ENCODE results near the gene USH1C.

USH1C gene

GRCh38 chr11:17522655-17523054, 21.6 kb downstream of the USH1C start:
- DNase-seq = no peak

GRCh38 chr11:17521106-17521900, 22.9 kb downstream of the USH1C start:
- no peak for DNase-seq

GRCh38 chr11:17519061-17519885, 24.9 kb downstream of the USH1C start:
- no peak for DNase-seq

GRCh38 chr11:17518366-17518765, 25.9 kb downstream of the USH1C start:
- no peak for DNase-seq

- DNase-seq = no peak
Observed at GRCh38 chr11:17517186-17517585, 27.0 kb downstream of the USH1C start.

GRCh38 chr11:17516551-17517150, 27.6 kb downstream of the USH1C start:
- DNase-seq = no peak

GRCh38 chr11:17515443-17516176, 28.6 kb downstream of the USH1C start:
- no peak for DNase-seq

GRCh38 chr11:17514476-17514875, 29.7 kb downstream of the USH1C start:
- DNase-seq = no peak

- no peak for DNase-seq
Observed at GRCh38 chr11:17513853-17514252, 30.4 kb downstream of the USH1C start.

- no peak for DNase-seq
Observed at GRCh38 chr11:17512101-17512500, 32.1 kb downstream of the USH1C start.

GRCh38 chr11:17511571-17511970, 32.6 kb downstream of the USH1C start:
- DNase-seq = no peak

- DNase-seq = no peak
Observed at GRCh38 chr11:17510507-17511206, 33.6 kb downstream of the USH1C start.

- no peak for DNase-seq
Observed at GRCh38 chr11:17508791-17509190, 35.4 kb downstream of the USH1C start.

- no peak for DNase-seq
Observed at GRCh38 chr11:17508306-17508705, 35.9 kb downstream of the USH1C start.

GRCh38 chr11:17507773-17508172, 36.4 kb downstream of the USH1C start:
- no peak for DNase-seq

GRCh38 chr11:17506942-17507341, 37.3 kb downstream of the USH1C start:
- DNase-seq = no peak

- DNase-seq = no peak
Observed at GRCh38 chr11:17506314-17506713, 37.9 kb downstream of the USH1C start.

- no peak for DNase-seq
Observed at GRCh38 chr11:17505146-17505545, 39.1 kb downstream of the USH1C start.

GRCh38 chr11:17504330-17505107, 39.7 kb downstream of the USH1C start:
- peak; percentile 82 for DNase-seq

- DNase-seq = no peak
Observed at GRCh38 chr11:17502630-17503029, 41.6 kb downstream of the USH1C start.

- DNase-seq = no peak
Observed at GRCh38 chr11:17500673-17501072, 43.5 kb downstream of the USH1C start.

- no peak for DNase-seq
Observed at GRCh38 chr11:17498475-17498874, 45.7 kb downstream of the USH1C start.

Data from NCI-H1436 (cell line).